KOPT-K1 (cell line): Measurements from ENCODE around the gene RBM26.

ENCODE experiments used
- H3K27ac ChIP-seq: fragments of 200-600 bp; sonication (generic); 2 replicates; pipeline ENCODE4 v1.5.1; 2016; ENCODE audit warnings: antibody characterized with exemption, mild to moderate bottlenecking, low read depth, low read length; ENCODE audit not compliant: poor library complexity, severe bottlenecking
- H3K36me3 ChIP-seq: fragments of 200-600 bp; sonication (generic); 2 replicates; pipeline ENCODE4 v1.5.1; 2017; ENCODE audit warnings: antibody characterized with exemption, mild to moderate bottlenecking, low read length, moderate library complexity; ENCODE audit not compliant: insufficient read depth
- H3K9me3 ChIP-seq: fragments of 200-600 bp; sonication (generic); 2 replicates; pipeline ENCODE4 v1.5.1; 2017; ENCODE audit warnings: antibody characterized with exemption, low read length, mild to moderate bottlenecking; ENCODE audit not compliant: insufficient read depth, poor library complexity, severe bottlenecking

Gene RBM26, protein sequence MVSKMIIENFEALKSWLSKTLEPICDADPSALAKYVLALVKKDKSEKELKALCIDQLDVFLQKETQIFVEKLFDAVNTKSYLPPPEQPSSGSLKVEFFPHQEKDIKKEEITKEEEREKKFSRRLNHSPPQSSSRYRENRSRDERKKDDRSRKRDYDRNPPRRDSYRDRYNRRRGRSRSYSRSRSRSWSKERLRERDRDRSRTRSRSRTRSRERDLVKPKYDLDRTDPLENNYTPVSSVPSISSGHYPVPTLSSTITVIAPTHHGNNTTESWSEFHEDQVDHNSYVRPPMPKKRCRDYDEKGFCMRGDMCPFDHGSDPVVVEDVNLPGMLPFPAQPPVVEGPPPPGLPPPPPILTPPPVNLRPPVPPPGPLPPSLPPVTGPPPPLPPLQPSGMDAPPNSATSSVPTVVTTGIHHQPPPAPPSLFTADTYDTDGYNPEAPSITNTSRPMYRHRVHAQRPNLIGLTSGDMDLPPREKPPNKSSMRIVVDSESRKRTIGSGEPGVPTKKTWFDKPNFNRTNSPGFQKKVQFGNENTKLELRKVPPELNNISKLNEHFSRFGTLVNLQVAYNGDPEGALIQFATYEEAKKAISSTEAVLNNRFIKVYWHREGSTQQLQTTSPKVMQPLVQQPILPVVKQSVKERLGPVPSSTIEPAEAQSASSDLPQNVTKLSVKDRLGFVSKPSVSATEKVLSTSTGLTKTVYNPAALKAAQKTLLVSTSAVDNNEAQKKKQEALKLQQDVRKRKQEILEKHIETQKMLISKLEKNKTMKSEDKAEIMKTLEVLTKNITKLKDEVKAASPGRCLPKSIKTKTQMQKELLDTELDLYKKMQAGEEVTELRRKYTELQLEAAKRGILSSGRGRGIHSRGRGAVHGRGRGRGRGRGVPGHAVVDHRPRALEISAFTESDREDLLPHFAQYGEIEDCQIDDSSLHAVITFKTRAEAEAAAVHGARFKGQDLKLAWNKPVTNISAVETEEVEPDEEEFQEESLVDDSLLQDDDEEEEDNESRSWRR

DNA sequence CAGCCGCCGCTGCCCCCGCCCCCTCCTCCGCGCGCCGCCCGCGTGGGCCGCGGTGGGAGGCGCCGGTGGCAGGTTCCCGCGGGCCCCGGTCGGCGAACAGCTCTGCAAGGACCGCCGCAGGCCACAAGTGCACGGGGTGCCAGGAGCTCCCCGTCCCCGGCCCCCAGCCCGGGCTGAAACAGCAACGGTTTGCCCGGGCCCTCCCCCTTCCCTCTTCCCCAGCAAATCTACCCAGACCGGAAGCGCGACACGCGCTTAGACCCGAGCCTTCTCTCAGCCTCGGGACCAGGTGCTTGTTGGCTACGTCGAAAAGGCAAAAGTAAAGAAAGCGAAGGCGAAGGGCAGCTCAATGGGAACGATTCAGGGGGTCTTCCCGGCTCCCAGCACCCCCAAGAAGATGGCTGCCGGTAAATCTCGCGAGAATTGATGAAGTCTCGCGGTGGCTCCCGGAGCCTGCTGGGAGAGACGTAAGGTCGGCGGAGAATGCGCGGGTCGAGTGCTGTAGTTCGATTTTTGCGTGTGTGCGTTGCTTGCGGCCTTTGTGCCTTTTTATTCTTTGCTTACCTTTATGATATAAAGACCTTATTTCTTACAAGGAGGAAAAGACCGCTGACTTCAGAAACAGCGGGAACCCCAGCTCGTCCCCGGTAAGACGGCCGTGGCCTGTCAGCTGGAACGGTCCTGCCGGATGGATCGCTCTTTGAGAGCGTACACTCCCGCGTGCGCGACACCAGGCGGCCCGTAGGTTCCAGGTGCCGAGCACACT is at the start of gene RBM26:
TSS of gene RBM26 (minus strand) at position 425 of the 766 bp plus-strand sequence. CDS start 481 bp downstream, outside the sequence.
- no peaks in the 10 kb centered on the region for H3K9me3 ChIP-seq
- H3K36me3 ChIP-seq: peaks cover 24% of the 10 kb centered on the region
- peak within 1 kb of the TSS; percentile 95 for H3K27ac ChIP-seq

DNA sequence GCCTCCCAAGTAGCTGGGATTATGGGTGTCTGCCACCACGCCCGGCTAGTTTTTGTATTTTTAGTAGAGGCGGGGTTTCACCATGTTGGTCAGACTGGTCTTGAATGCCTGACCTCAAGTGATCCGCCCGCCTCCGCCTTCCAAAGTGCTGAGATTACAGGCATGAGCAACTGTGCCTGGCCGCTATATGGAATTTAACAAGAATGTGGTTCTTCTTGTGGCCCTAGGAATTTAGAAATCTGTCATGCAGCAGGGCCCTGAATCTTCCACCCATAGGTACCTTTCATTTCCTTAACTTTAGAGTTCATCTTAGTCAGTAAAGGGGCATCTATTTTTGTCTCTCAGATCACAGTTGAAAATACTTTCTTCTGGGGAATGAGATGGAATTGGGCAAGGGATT is 49.3 kb upstream of the RBM26 start:
- no peak overlapping the region for H3K27ac ChIP-seq
- no peaks in the 10 kb centered on the region for H3K9me3 ChIP-seq
- H3K36me3 ChIP-seq: no peaks in the 10 kb centered on the region

GRCh38 chr13:79452239-79452913 is 46.3 kb upstream of the RBM26 start:
- Histone ChIP-seq H3K27ac (peak overlapping the region; percentile 60), H3K9me3 (no peaks in the 10 kb centered on the region)

GRCh38 chr13:79451500-79451962 is 45.5 kb upstream of the RBM26 start:
- Histone ChIP-seq H3K9me3 (no peaks in the 10 kb centered on the region), H3K36me3 (no peaks in the 10 kb centered on the region), H3K27ac (peak overlapping the region; percentile 60)

More at GRCh38 chr13:79452239-79452913, 46.3 kb upstream of the RBM26 start:
- no peaks in the 10 kb centered on the region for H3K36me3 ChIP-seq

- Histone ChIP-seq H3K36me3 (no peaks in the 10 kb centered on the region), H3K9me3 (no peaks in the 10 kb centered on the region), H3K27ac (no peak overlapping the region)
These were observed 44.1 kb upstream of the RBM26 start for GRCh38 chr13:79450110-79450509.

DNA sequence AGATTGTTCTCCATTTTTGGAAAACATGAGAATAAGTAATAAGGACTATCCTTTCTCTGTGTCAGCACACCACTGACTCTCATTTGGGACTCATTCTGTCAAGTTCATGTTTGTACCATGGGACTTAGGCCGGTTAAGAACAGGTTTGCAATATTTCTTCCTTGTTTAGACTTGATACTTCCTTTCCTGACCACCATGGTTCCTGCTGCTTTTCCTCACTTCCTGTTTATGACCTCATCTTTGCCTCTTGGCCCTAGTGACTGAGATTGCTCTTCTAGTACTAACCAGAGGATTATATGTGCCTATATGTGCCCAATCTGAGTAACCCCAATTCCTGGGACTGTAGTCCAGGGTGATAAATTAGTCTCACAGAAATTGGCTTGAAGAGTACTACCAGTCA is 42.4 kb upstream of the RBM26 start:
- Histone ChIP-seq H3K27ac (no peak overlapping the region), H3K9me3 (no peaks in the 10 kb centered on the region)

DNA sequence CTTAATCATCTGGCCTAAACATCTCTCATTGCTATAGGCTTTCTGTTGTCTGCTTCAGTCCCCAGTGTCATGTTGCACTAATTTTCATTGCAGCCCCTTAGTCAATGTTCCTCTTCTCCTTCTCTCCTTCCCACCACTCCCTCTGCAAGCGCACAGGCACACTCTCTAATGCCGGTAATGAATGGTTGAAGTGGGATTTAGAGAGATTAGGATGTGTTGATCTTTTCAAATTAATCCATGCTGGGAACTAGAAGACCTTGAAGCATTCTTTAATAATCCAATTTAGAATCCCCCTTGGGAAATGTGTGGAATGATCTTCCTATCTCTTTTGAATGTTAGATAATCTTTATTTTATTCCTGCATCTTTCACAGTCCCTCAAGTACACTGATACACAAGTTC is 41.7 kb upstream of the RBM26 start:
- Histone ChIP-seq H3K27ac (no peak overlapping the region), H3K9me3 (no peaks in the 10 kb centered on the region), H3K36me3 (no peaks in the 10 kb centered on the region)

More for the DNA sequence above, 42.4 kb upstream of the RBM26 start:
- no peaks in the 10 kb centered on the region for H3K36me3 ChIP-seq

GRCh38 chr13:79447141-79447540 is 41.1 kb upstream of the RBM26 start:
- H3K9me3 ChIP-seq: no peaks in the 10 kb centered on the region
- no peak overlapping the region for H3K27ac ChIP-seq
- no peaks in the 10 kb centered on the region for H3K36me3 ChIP-seq

- H3K36me3 ChIP-seq: no peaks in the 10 kb centered on the region
- H3K27ac ChIP-seq: no peak overlapping the region
- H3K9me3 ChIP-seq: no peaks in the 10 kb centered on the region
These were observed 40.1 kb upstream of the RBM26 start for GRCh38 chr13:79445968-79446645.

DNA sequence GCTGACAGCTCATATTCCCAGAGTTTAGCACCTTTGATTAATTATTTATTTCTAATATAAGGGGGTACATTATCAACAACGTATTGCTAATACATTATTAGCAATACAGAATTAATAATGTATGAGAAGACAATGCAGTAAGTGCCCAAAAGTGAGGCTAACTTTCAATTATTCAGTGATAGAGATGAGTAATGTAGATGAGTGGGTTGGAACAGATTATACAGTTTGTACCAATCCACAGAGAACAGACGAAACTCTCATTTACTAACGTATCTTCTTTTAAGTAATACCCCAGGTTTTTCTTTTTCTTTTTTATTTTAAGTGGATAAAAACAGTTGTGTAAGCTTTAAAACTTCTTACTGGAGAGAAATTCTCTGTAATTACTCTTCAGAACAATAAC is 36.7 kb upstream of the RBM26 start:
- Histone ChIP-seq H3K9me3 (no peaks in the 10 kb centered on the region), H3K36me3 (no peaks in the 10 kb centered on the region), H3K27ac (no peak overlapping the region)

DNA sequence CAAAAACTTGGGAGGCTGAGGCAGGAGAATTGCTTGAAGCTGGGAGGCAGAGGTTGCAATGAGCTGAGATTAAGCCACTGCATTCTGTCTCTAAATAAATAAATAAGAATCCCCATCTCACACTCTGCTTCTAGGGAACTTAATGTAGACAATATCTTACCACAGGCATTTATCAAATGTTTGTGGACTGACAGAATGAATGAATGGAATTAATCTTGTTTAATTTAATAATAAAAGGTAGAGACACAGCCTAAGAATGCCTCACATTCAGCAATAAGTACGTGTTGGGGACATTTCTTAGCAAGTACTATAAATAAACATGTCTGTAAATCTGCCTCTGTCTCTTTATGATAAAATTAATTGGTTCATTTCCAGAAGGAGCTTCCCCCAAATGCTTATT is 36.2 kb upstream of the RBM26 start:
- H3K36me3 ChIP-seq: no peaks in the 10 kb centered on the region
- H3K27ac ChIP-seq: no peak overlapping the region
- no peaks in the 10 kb centered on the region for H3K9me3 ChIP-seq

- Histone ChIP-seq H3K27ac (no peak overlapping the region), H3K9me3 (no peaks in the 10 kb centered on the region), H3K36me3 (no peaks in the 10 kb centered on the region)
These were observed 35.0 kb upstream of the RBM26 start for GRCh38 chr13:79440958-79441528.

DNA sequence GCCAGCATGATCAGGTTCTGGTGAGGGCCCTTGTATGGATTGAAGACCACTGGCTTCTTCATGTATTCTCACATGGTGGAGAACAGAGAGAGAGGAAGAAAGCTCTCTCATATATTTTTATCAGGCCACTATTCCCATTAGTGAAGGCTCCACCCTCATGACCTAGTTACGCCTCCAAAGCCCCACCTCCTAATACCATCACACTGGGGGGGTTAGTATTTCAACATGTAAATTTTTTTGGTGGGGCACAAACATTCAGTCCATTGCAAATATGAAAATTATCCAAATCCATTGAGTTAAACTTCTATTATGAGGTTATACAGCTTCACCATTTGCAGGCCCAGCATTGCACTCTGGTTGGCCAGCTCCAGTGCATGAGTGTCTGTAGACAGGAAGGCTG is 33.2 kb upstream of the RBM26 start:
- Histone ChIP-seq H3K27ac (no peak overlapping the region), H3K36me3 (no peaks in the 10 kb centered on the region), H3K9me3 (no peaks in the 10 kb centered on the region)
